ENCODE data around the gene PHF13.

GRCh38 chr1:6592441-6592840 lies 21.1 kb upstream of the PHF13 start:
- TF ChIP-seq CTCF (IDR thresholded peaks at IDR 0.05; ENCODE audit: low read depth, low read length) (no peak), MAX (IDR thresholded peaks at IDR 0.05; ENCODE audit: low read depth, low read length) (no peak), POLR2A (IDR thresholded peaks at IDR 0.05; ENCODE audit: extremely low read depth, insufficient read length) (no peak), MYC (IDR thresholded peaks at IDR 0.05; ENCODE audit: low read depth, low read length) (no peak)
